Neural cell (in vitro differentiated cells): ENCODE data around the gene USB1. TPM values are rescaled to one million over a fixed set of nuclear protein-coding genes. Genes with fewer than 3 reads are reported as not detected.

Experiments
- H2AFZ ChIP-seq: fragments of 200-600, 300-800 bp; sonication (generic), shearing (Covaris generic); 2 replicates; pipeline ENCODE4 v1.6.0; 2014; ENCODE audit warnings: low read depth, mild to moderate bottlenecking, antibody characterized with exemption, low read length, moderate library complexity
- H3F3A ChIP-seq: fragments of 200-600 bp; shearing (Covaris generic); 2 replicates; pipeline ENCODE4 v1.6.1; 2016; ENCODE audit warnings: mild to moderate bottlenecking, moderate library complexity, mixed read lengths, antibody characterized with exemption, low read length; ENCODE audit not compliant: insufficient read depth, poor library complexity, severe bottlenecking
- H3K27ac ChIP-seq: fragments of 200-600, 300-800 bp; sonication (generic), shearing (Covaris generic); 2 replicates; pipeline ENCODE4 v1.5.1; 2014; ENCODE audit warnings: mild to moderate bottlenecking, low read length, moderate library complexity
- H3K27me3 ChIP-seq: fragments of 300-800, 200-600 bp; sonication (generic), shearing (Covaris generic); 2 replicates; pipeline ENCODE4 v1.6.0; 2014; ENCODE audit warnings: mild to moderate bottlenecking, low read depth, low read length, moderate library complexity; ENCODE audit not compliant: insufficient read depth
- H3K36me3 ChIP-seq: fragments of 300-800, 200-600 bp; sonication (generic), shearing (Covaris generic); 2 replicates; pipeline ENCODE4 v1.5.1; 2014; ENCODE audit warnings: mild to moderate bottlenecking, antibody characterized with exemption, low read length, moderate library complexity; ENCODE audit not compliant: insufficient read depth
- H3K4me2 ChIP-seq: fragments of 300-800, 200-600 bp; sonication (generic), shearing (Covaris generic); 2 replicates; pipeline ENCODE4 v1.6.0; 2014; ENCODE audit warnings: mild to moderate bottlenecking, low read length
- H3K4me3 ChIP-seq: fragments of 300-800, 200-600 bp; sonication (generic), shearing (Covaris generic); 2 replicates; pipeline ENCODE4 v1.5.1; 2014; ENCODE audit warnings: mild to moderate bottlenecking, low read length, moderate library complexity
- H3K79me2 ChIP-seq: fragments of 200-600 bp; shearing (Covaris generic); replicated peaks from 2 replicates; pipeline ENCODE4 v1.6.0; 2014; ENCODE audit warnings: mild to moderate bottlenecking, low read length, moderate library complexity; ENCODE audit not compliant: insufficient read depth
- H3K9ac ChIP-seq: fragments of 300-800, 200-600 bp; sonication (generic), shearing (Covaris generic); 2 replicates; pipeline ENCODE4 v1.6.1; 2016; ENCODE audit warnings: mild to moderate bottlenecking, low read length, mixed read lengths
- H3K9me2 ChIP-seq: fragments of 200-600 bp; shearing (Covaris generic); 2 replicates; pipeline ENCODE4 v1.6.1; 2016; ENCODE audit warnings: mild to moderate bottlenecking, low read length, mixed read lengths; ENCODE audit not compliant: insufficient read depth
- H3K9me3 ChIP-seq: fragments of 200-600, 300-800 bp; sonication (generic), shearing (Covaris generic); 2 replicates; pipeline ENCODE4 v1.6.1; 2016; ENCODE audit warnings: mild to moderate bottlenecking, mixed run types, low read length, moderate library complexity, mixed read lengths
- H4K20me1 ChIP-seq: fragments of 200-600 bp; shearing (Covaris generic); 2 replicates; pipeline ENCODE4 v1.6.1; 2016; ENCODE audit warnings: mild to moderate bottlenecking, mixed run types; ENCODE audit not compliant: insufficient read depth
- CTCF ChIP-seq: fragments of 450-650 bp; IDR thresholded peaks from 2 replicates; pipeline ENCODE4 v1.5.1; 2014; ENCODE audit warnings: antibody characterized with exemption, mild to moderate bottlenecking, moderate library complexity; ENCODE audit not compliant: poor library complexity, severe bottlenecking
- EP300 ChIP-seq: fragments of 450-650 bp; conservative IDR thresholded peaks from 2 replicates; pipeline ENCODE4 v1.6.1; 2014; ENCODE audit warnings: antibody characterized with exemption, mild to moderate bottlenecking, moderate library complexity; ENCODE audit not compliant: poor library complexity, severe bottlenecking
- EZH2 ChIP-seq: fragments of 200-600, 300-800 bp; shearing (Covaris generic), sonication (generic); IDR thresholded peaks from 2 replicates; pipeline ENCODE4 v1.6.1; 2014; ENCODE audit warnings: antibody characterized with exemption, low read length, borderline replicate concordance, mild to moderate bottlenecking; ENCODE audit not compliant: insufficient read depth, poor library complexity, severe bottlenecking
- MXI1 ChIP-seq: fragments of 450-650 bp; conservative IDR thresholded peaks from 2 replicates; pipeline ENCODE4 v1.6.1; 2014; ENCODE audit warnings: antibody characterized with exemption, mild to moderate bottlenecking; ENCODE audit not compliant: poor library complexity, severe bottlenecking
- POLR2AphosphoS5 ChIP-seq: IDR thresholded peaks from 2 replicates; pipeline ENCODE4 v1.6.1; 2012
- RAD21 ChIP-seq: fragments of 450-650 bp; conservative IDR thresholded peaks from 2 replicates; pipeline ENCODE4 v1.6.1; 2014; ENCODE audit warnings: antibody characterized with exemption, mild to moderate bottlenecking, moderate library complexity
- REST ChIP-seq: IDR thresholded peaks from 2 replicates; pipeline ENCODE4 v1.6.1; 2012; ENCODE audit warnings: borderline replicate concordance
- SMC3 ChIP-seq: fragments of 450-650 bp; conservative IDR thresholded peaks from 2 replicates; pipeline ENCODE4 v1.6.1; 2014; ENCODE audit warnings: antibody characterized with exemption, mild to moderate bottlenecking, moderate library complexity; ENCODE audit not compliant: poor library complexity
- TAF1 ChIP-seq: IDR thresholded peaks from 2 replicates; pipeline ENCODE4 v1.6.1; 2012; ENCODE audit warnings: low read depth
- polyA plus RNA-seq: library from polyadenylated mRNA; depleted of rRNA; stranded (reverse); fragments of >200 nt; gene quantifications from 2 replicates; pipeline ENCODE4 v1.2.3, GENCODE V29; 2014

The USB1 gene
- polyA plus RNA-seq, 1 donor from 2014 or later, result 25.7 TPM

GRCh38 chr16:57962046-57962445, 39.2 kb upstream of the USB1 start:
- Histone ChIP-seq H3K36me3 (no peaks in the 10 kb centered on the region), H3K27ac (no peak overlapping the region), H3K4me2 (no peak overlapping the region), H3K27me3 (no peaks in the 10 kb centered on the region), H3K79me2 (no peaks in the 10 kb centered on the region), H3K4me3 (no peak overlapping the region), H3F3A (no peaks in the 10 kb centered on the region), H3K9me3 (no peaks in the 10 kb centered on the region), H4K20me1 (no peaks in the 10 kb centered on the region), H2AFZ (no peak overlapping the region), H3K9ac (no peak overlapping the region), H3K9me2 (no peaks in the 10 kb centered on the region)
- no peak for TF ChIP-seq SMC3
- TF ChIP-seq REST, result no peak
- no peak for TF ChIP-seq POLR2AphosphoS5
- TF ChIP-seq MXI1, result no peak
- no peak for TF ChIP-seq CTCF
- no peak for TF ChIP-seq EP300
- no peak for TF ChIP-seq TAF1
- no peak for TF ChIP-seq RAD21
- no peak for TF ChIP-seq EZH2

- no peak overlapping the region for H2AFZ ChIP-seq
- H3K9me3 ChIP-seq, result no peaks in the 10 kb centered on the region
- no peak overlapping the region for H3K27ac ChIP-seq
- TF ChIP-seq CTCF (no peak), EZH2 (no peak), RAD21 (no peak), SMC3 (no peak), MXI1 (no peak)
- H3K4me3 ChIP-seq, result no peak overlapping the region
- no peak overlapping the region for H3K4me2 ChIP-seq
- no peak overlapping the region for H3K9ac ChIP-seq
- H3K9me2 ChIP-seq, result no peaks in the 10 kb centered on the region
- no peaks in the 10 kb centered on the region for H3F3A ChIP-seq
- no peaks in the 10 kb centered on the region for H3K27me3 ChIP-seq
- no peaks in the 10 kb centered on the region for H3K79me2 ChIP-seq
- H4K20me1 ChIP-seq, result no peaks in the 10 kb centered on the region
- no peaks in the 10 kb centered on the region for H3K36me3 ChIP-seq
These were observed 38.5 kb upstream of the USB1 start for GRCh38 chr16:57962756-57963155.
